ENCODE measurements around the gene MARCHF4.

- TF ChIP-seq REPIN1 (tag by site-specific recombination; IDR thresholded peaks at IDR 0.05; ENCODE audit: low read depth) (no peak), ZNF473 (tag by site-specific recombination; IDR thresholded peaks at IDR 0.05) (no peak), ZBTB20 (tag by site-specific recombination; IDR thresholded peaks at IDR 0.05) (no peak), HOXC10 (CRISPR knock-in tag; IDR thresholded peaks at IDR 0.05) (no peak), EGR2 (tag by site-specific recombination; IDR thresholded peaks at IDR 0.05; ENCODE audit: low read depth) (no peak), ZNF624 (tag by site-specific recombination; IDR thresholded peaks at IDR 0.05) (no peak), ZNF274 (IDR thresholded peaks at IDR 0.05; ENCODE audit: low read length) (no peak), ZNF274 (tag by site-specific recombination; IDR thresholded peaks at IDR 0.05; ENCODE audit: borderline replicate concordance) (no peak), ZNF837 (tag by site-specific recombination; IDR thresholded peaks at IDR 0.05) (no peak), ZNF521 (tag by site-specific recombination; IDR thresholded peaks at IDR 0.05) (no peak), RBAK (tag by site-specific recombination; IDR thresholded peaks at IDR 0.05) (no peak)
- TF ChIP-seq, protein P1, sequence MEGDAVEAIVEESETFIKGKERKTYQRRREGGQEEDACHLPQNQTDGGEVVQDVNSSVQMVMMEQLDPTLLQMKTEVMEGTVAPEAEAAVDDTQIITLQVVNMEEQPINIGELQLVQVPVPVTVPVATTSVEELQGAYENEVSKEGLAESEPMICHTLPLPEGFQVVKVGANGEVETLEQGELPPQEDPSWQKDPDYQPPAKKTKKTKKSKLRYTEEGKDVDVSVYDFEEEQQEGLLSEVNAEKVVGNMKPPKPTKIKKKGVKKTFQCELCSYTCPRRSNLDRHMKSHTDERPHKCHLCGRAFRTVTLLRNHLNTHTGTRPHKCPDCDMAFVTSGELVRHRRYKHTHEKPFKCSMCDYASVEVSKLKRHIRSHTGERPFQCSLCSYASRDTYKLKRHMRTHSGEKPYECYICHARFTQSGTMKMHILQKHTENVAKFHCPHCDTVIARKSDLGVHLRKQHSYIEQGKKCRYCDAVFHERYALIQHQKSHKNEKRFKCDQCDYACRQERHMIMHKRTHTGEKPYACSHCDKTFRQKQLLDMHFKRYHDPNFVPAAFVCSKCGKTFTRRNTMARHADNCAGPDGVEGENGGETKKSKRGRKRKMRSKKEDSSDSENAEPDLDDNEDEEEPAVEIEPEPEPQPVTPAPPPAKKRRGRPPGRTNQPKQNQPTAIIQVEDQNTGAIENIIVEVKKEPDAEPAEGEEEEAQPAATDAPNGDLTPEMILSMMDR (tag by site-specific recombination; IDR thresholded peaks at IDR 0.05) = no peak
These were observed 19.8 kb upstream of the MARCHF4 start for GRCh38 chr2:216392018-216392562.
